Neutrophil (primary cell): ENCODE results near the gene RIOK2.
"Not testable (repeated sequence)": the region's sequence is repeated elsewhere in the genome, so short reads cannot be mapped to it uniquely, and the experiment has no call there.

Experiments
- H3K27ac ChIP-seq: fragments of 200-600 bp; sonication (generic); 2 replicates; pipeline ENCODE4 v1.5.1; 2016; ENCODE audit warnings: mild to moderate bottlenecking, moderate library complexity
- H3K27me3 ChIP-seq: fragments of 200-600 bp; sonication (generic); 2 replicates; pipeline ENCODE4 v1.6.0; 2016; ENCODE audit warnings: mild to moderate bottlenecking
- H3K36me3 ChIP-seq: fragments of 200-600 bp; sonication (generic); 2 replicates; pipeline ENCODE4 v1.5.1; 2017
- H3K4me1 ChIP-seq, 2 experiments: fragments of 200-600 bp in 1 of 2; sonication (generic) in 1 of 2; 1 replicate in 1 of 2; 2 replicates in 1 of 2; pipeline versions ENCODE4 v1.5.1 to v1.6.1; 2013 to 2016; ENCODE audit warnings: low read depth in 1 of 2, low read length in 1 of 2, mild to moderate bottlenecking in 1 of 2, moderate library complexity in 1 of 2; ENCODE audit not compliant: control insufficient read depth in 1 of 2, insufficient read depth in 1 of 2
- H3K4me3 ChIP-seq, 2 experiments: fragments of 200-600 bp in 1 of 2; sonication (generic) in 1 of 2; 1 replicate in 1 of 2; 2 replicates in 1 of 2; pipeline ENCODE4 v1.5.1; 2013 to 2016; ENCODE audit warnings: low read depth in 1 of 2, low read length in 1 of 2, mild to moderate bottlenecking in 1 of 2, moderate library complexity in 1 of 2
- H3K9me3 ChIP-seq: fragments of 200-600 bp; sonication (generic); 2 replicates; pipeline ENCODE4 v1.5.1; 2016
- TF ChIP-seq, protein P1 (sequence below): fragments of 200-600 bp; sonication (generic); IDR thresholded peaks from 2 replicates; pipeline ENCODE4 v1.5.1; 2016; ENCODE audit warnings: antibody characterized with exemption

RIOK2 gene

DNA sequence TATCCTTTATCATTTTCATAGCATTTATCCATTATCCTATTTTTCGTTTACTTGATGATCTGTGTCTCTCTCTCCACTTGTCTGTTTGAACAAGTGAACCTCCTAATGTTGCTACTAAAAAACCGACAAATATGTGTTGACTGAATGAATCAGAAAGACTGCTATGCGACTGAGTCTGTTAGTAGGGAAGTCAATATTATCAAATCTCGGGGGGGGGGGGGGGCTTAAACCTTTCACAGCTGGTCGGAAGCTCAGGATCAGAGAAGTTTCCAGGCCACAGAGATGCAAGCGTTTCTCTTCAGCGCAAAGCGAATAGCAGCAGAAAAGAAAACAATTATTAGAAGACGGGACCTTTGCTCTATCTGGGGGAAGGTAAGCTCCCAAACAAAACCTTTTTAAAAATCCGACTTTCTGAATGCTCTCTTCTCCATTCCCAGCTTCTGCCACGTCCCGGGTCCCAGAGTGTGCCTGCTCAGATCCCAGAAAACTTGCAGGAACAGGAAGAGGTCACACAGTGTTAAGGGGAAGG is 412 bp downstream of the RIOK2 start:
- Histone ChIP-seq H3K27ac (peak overlapping the region; percentile 88), H3K27me3 (no peaks in the 10 kb centered on the region), H3K4me3 (peak overlapping the region; percentile 74 to 91), H3K36me3 (peaks cover 14% of the 10 kb centered on the region), H3K4me1 (peaks cover 16 to 21% of the 10 kb centered on the region in 2 experiments), H3K9me3 (no peaks in the 10 kb centered on the region)
- TF ChIP-seq, protein P1, sequence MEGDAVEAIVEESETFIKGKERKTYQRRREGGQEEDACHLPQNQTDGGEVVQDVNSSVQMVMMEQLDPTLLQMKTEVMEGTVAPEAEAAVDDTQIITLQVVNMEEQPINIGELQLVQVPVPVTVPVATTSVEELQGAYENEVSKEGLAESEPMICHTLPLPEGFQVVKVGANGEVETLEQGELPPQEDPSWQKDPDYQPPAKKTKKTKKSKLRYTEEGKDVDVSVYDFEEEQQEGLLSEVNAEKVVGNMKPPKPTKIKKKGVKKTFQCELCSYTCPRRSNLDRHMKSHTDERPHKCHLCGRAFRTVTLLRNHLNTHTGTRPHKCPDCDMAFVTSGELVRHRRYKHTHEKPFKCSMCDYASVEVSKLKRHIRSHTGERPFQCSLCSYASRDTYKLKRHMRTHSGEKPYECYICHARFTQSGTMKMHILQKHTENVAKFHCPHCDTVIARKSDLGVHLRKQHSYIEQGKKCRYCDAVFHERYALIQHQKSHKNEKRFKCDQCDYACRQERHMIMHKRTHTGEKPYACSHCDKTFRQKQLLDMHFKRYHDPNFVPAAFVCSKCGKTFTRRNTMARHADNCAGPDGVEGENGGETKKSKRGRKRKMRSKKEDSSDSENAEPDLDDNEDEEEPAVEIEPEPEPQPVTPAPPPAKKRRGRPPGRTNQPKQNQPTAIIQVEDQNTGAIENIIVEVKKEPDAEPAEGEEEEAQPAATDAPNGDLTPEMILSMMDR, result no peak

DNA sequence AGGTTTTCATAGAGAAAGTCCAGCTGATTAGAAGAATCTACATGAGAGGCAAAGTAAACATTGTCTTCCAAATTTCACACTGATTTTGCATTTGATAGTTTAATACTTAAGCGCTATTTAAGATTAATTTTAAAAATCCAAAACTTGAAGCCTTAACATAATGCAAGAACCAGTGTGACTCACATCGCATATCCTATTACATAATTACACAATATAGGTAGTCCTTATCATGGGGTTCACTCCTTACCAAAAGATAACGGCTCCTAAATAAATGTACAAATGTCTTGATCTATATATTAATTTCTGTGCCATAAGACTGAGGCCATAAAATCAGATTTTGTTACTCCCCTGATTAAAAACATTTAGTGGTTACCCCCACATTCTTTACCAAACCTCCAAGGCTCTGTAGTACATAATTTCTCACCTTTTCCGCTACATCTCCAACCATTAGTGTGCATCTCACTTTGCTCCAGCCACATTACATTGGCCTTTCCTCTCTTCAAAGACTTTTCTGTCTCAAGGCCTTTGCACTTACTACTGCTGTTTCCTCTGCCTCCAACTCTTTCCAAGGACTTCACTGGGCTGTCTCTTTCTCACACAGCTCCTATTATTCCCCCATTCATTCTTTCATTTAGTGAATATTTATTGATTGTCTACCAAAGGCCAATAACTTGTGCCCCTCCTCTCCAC is 1.0 kb downstream of the RIOK2 start:
- Histone ChIP-seq H3K4me1 (peaks cover 16 to 21% of the 10 kb centered on the region in 2 experiments), H3K36me3 (peaks cover 21% of the 10 kb centered on the region), H3K4me3 (peak overlapping the region; percentile 74 to 91), H3K27ac (peak overlapping the region; percentile 88), H3K27me3 (no peaks in the 10 kb centered on the region), H3K9me3 (no peaks in the 10 kb centered on the region)
- TF ChIP-seq, protein P1, result no peak

DNA sequence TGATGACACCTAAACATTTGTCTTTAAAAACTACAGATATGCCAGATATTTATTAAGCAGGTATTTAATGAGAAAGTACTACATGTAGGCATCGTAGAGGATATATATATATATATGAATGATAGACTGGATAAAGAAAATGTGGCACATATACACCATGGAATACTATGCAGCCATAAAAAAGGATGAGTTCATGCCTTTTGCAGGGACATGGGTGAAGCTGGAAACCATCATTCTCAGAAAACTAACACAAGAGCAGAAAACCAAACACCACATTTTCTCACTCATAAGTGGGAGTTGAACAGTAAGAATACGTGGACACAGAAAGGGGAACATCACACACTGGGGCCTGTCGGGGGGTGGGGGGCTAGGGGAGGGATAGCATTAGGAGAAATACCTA is 3.6 kb downstream of the RIOK2 start:
- Histone ChIP-seq H3K4me1 (peaks cover 16 to 21% of the 10 kb centered on the region in 2 experiments), H3K36me3 (peaks cover 45% of the 10 kb centered on the region)
- H3K27me3 ChIP-seq, result not testable (repeated sequence)

DNA sequence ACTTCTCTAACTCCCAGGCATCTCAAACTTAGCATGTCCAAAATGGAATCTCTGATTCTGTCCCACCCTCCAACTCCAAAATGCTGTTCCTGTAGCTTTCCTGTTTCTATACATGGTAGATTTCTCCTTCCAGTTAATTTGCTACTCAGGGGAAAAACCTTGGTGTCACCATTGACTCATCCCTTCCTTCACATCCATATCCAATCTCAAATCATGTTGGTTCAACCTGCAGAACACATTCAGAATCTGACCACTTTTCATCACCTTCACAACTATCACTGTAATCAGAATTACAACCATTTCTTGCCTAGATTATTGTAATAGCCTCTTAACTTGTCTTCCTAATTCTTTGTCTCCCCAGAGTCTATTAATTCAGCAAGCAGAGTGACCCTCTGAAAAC is 10.8 kb downstream of the RIOK2 start:
- Histone ChIP-seq H3K36me3 (peaks cover 64% of the 10 kb centered on the region), H3K9me3 (no peaks in the 10 kb centered on the region), H3K4me3 (no peak overlapping the region), H3K4me1 (no peaks in the 10 kb centered on the region), H3K27ac (no peak overlapping the region), H3K27me3 (no peaks in the 10 kb centered on the region)
- TF ChIP-seq, protein P1, result no peak

More for the DNA sequence above, 3.6 kb downstream of the RIOK2 start:
- H3K4me3 ChIP-seq, H3K27ac ChIP-seq, H3K9me3 ChIP-seq: not testable (repeated sequence)

DNA sequence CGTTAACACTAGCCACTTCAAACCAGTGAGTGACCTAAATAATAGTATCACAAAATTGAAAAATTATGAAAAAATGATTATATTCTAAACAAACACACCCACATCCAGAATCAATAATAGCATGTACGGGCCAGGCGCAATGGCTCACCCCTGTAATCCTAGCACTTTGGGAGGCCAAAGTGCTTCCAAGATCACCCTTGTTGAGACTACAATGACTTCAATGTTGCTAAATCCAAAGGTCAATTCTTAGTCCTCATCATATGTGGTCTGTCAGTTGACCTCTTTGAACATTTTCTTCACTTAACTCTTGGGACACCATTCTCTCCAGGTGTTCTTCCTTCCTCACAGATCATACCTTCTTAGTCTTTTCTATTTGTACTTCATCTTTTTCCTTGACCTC is 11.3 kb downstream of the RIOK2 start:
- Histone ChIP-seq H3K36me3 (peaks cover 64% of the 10 kb centered on the region), H3K27me3 (no peaks in the 10 kb centered on the region), H3K27ac (no peak overlapping the region)

DNA sequence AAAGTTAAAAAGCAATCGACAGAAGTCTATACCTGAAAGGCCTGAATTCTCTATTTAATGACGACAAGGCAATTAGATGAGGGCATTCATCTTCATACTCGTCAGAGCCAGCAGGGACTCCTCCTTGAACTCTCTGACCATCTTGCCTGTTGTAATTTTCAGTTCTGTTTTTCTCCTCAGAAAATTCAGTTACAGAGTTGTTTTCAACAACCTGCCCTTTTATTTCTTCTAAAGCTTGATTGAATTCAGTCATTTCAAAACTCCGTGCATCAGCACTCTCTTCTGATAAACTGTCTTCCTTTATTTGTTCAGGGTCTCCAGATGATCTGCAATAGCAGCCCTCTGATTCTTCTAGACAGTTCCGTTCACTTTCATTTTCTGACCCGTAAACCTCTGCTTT is 15.6 kb downstream of the RIOK2 start:
- H3K4me1 ChIP-seq, result peaks cover 11 to 12% of the 10 kb centered on the region in 2 experiments
- TF ChIP-seq, protein P1, result no peak
- H3K36me3 ChIP-seq, result peaks cover 29% of the 10 kb centered on the region
- no peaks in the 10 kb centered on the region for H3K27me3 ChIP-seq
- no peak overlapping the region for H3K4me3 ChIP-seq
- no peak overlapping the region for H3K27ac ChIP-seq
- no peaks in the 10 kb centered on the region for H3K9me3 ChIP-seq

More for the DNA sequence above, 11.3 kb downstream of the RIOK2 start:
- no peak overlapping the region for H3K4me3 ChIP-seq
- no peaks in the 10 kb centered on the region for H3K9me3 ChIP-seq
- TF ChIP-seq, protein P1, result no peak
- no peaks in the 10 kb centered on the region for H3K4me1 ChIP-seq
